Stimulated activated CD8-positive, alpha-beta memory T cell treated with anti-CD3 and anti-CD28 coated beads, Interleukin-7, amount 100 ng/mL, for 4 hours (primary cell): ENCODE results near the gene RASSF5.
A peak's percentile ranks its signal among the peaks of the same experiment; 100 is the strongest.

Source experiments
- DNase-seq, 2 donors: peaks; one replicate each; pipeline ENCODE4 v3.0.0-alpha.2; 2020; ENCODE audit warnings: low read depth in 2 of 2

RASSF5 gene

GRCh38 chr1:206497774-206498173 lies 9.6 kb upstream of the RASSF5 start:
- no peak for DNase-seq

GRCh38 chr1:206498685-206499084 lies 8.6 kb upstream of the RASSF5 start:
- DNase-seq, result no peak

DNA sequence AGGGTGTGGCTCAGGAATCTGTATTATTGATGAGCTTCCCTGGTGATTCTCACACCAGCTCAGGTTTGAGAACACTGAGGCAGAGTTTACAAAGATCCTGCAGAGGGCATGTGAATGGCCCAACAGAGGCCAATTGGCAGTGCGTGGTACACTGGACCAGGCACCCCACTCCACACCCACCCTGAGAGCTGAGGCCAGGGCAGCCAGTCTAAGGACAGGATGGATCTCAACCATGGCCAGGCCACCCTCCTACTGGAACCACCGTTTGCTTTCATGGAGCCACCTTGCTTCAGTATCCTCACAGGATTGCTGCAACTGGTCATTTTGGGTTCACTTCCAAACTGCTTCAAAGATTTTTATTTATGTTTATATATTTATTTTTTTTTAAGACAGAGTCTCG lies 7.3 kb upstream of the RASSF5 start:
- no peak for DNase-seq

GRCh38 chr1:206501881-206502280 lies 5.5 kb upstream of the RASSF5 start:
- no peak for DNase-seq

GRCh38 chr1:206502403-206502802 lies 4.9 kb upstream of the RASSF5 start:
- DNase-seq, result no peak

- no peak for DNase-seq
Observed at GRCh38 chr1:206502812-206503211, 4.5 kb upstream of the RASSF5 start.

- DNase-seq, result peak in 1 of 2 donors; percentile 11
Observed at GRCh38 chr1:206503591-206504362, 3.6 kb upstream of the RASSF5 start.

- DNase-seq, result no peak
Observed at GRCh38 chr1:206504363-206504713, 3.0 kb upstream of the RASSF5 start.

- DNase-seq, result no peak
Observed at GRCh38 chr1:206505702-206506355, 1.5 kb upstream of the RASSF5 start.

- DNase-seq, result peak in 1 of 2 donors; percentile 12
Observed at GRCh38 chr1:206506405-206507283, 687 bp upstream of the RASSF5 start.

GRCh38 chr1:206508130-206508889 lies 979 bp downstream of the RASSF5 start:
- DNase-seq, result no peak

GRCh38 chr1:206508956-206509355 lies 1.6 kb downstream of the RASSF5 start:
- DNase-seq, result no peak

DNA sequence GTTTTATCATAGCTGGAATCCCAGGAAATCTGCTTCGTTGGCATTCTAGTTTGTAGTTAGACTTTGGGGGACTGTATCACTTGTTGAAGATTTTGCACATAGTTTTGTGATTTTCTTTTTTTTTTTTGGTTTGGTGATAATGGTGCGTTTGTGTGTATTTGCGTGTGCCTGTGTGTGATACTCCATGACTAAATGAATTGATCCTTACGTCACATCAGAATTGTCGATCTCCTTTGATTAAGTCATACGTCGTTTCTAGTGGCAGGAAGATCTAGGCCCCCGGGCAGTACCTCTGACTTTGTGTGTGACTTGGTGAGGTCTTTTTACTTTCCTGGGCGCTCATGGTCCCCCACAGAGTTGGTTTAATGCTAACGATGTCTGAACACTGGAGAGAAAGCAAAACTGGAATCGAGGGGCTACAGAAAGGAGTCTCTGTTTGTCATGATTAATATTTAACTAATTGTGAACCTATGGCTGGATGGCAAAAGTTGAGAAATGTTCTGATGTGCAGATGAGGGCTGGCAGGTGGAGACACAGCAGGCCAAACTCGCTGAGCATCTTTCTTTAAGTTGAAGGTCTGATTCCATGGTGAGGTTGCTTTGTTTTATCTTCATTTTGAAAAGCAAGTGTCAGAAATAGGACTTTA lies 2.4 kb downstream of the RASSF5 start:
- no peak for DNase-seq

- no peak for DNase-seq
Observed at GRCh38 chr1:206510371-206510770, 3.0 kb downstream of the RASSF5 start.

DNA sequence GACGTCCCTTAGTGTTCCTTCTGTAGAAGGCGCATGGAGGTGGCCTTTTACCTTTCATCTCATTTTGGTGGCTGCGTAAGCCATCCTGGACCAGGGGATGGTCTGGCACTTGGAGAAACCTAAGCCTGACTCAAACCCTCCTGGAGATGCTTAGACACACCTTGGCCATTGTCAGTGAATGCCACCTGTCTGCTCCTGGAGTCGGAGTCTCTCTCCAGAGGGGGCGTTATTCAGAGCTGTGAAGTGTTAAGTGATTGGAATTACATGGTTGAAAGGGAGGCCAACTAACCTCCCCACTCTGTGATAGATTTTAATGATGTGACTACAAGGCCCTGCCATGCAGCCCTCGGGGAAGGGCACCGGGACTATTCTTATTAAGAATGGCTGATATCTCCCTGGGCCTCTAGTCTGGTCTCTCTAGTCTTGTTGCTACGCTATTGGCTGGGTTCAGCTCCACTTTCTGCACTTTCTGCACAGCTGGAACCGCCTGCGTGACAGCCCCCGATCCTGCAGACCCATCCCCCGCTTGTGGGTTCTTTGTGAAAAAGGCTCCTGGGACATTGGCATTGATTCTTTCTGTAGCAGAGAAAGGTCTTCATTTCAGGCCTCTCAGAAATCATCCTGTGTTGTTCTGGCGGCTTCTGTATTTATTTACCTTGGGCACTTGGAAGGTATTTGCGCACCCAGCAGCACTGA lies 4.2 kb downstream of the RASSF5 start:
- DNase-seq, result no peak

- DNase-seq, result no peak
Observed at GRCh38 chr1:206512058-206512850, 4.9 kb downstream of the RASSF5 start.

DNA sequence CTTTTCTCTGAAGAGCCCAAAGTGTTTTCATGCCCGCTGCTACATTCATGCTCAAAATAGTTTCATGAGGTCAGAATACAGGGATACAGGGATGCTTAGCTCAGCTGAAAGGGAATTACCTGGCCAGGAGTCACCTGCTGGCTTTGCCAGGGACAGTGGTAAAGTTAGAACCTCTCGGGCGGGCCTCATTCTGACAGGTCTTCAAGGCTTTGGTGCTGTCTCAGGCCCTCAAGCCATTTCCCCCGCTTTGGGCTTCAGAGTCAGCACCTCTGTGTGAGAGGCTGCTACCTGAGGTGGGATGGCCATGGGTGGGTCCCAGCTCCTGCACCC lies 5.5 kb downstream of the RASSF5 start:
- DNase-seq, result no peak

- DNase-seq, result no peak
Observed at GRCh38 chr1:206513312-206514111, 6.2 kb downstream of the RASSF5 start.

GRCh38 chr1:206514813-206515387 lies 7.6 kb downstream of the RASSF5 start:
- DNase-seq, result no peak
